Duodenal mucosa (tissue), 2 donors: ENCODE data around the gene ETV6.

Source experiments
- H3K27ac ChIP-seq: one replicate; pipeline ENCODE4 v1.7.0; 2013; ENCODE audit warnings: low read depth, low read length
- H3K27me3 ChIP-seq, 2 donors: one replicate each; pipeline ENCODE4 v1.7.0; 2013; ENCODE audit warnings: low read length in 2 of 2, control low read depth in 1 of 2; ENCODE audit not compliant: insufficient read depth in 2 of 2, control insufficient read depth in 1 of 2
- H3K36me3 ChIP-seq, 2 donors: one replicate each; pipeline ENCODE4 v1.7.0; 2013; ENCODE audit warnings: low read length in 2 of 2, control low read depth in 1 of 2; ENCODE audit not compliant: insufficient read depth in 2 of 2, control insufficient read depth in 1 of 2
- H3K4me1 ChIP-seq, 2 donors: one replicate each; pipeline ENCODE4 v1.7.0; 2013; ENCODE audit warnings: low read length in 2 of 2, control low read depth in 1 of 2; ENCODE audit not compliant: insufficient read depth in 2 of 2, control insufficient read depth in 1 of 2
- H3K4me3 ChIP-seq, 2 donors: one replicate each; pipeline ENCODE4 v1.7.0; 2013; ENCODE audit warnings: low read length in 2 of 2, low read depth in 1 of 2
- H3K9ac ChIP-seq, 2 donors: one replicate each; pipeline ENCODE4 v1.7.0; 2013; ENCODE audit warnings: low read length in 2 of 2, low read depth in 1 of 2
- H3K9me3 ChIP-seq, 2 donors: one replicate each; pipeline ENCODE4 v1.7.0; 2013; ENCODE audit warnings: low read length in 2 of 2, control low read depth in 1 of 2; ENCODE audit not compliant: control insufficient read depth in 1 of 2

Gene ETV6

GRCh38 chr12:11688379-11688778, 38.9 kb downstream of the ETV6 start:
- Histone ChIP-seq H3K9ac (no peak overlapping the region), H3K4me1 (peaks cover 16 to 36% of the 10 kb centered on the region in 2 donors), H3K9me3 (no peaks in the 10 kb centered on the region), H3K36me3 (no peaks in the 10 kb centered on the region), H3K27me3 (no peaks in the 10 kb centered on the region), H3K4me3 (no peak overlapping the region), H3K27ac (no peak overlapping the region)

GRCh38 chr12:11688831-11689230, 39.4 kb downstream of the ETV6 start:
- no peak overlapping the region for H3K27ac ChIP-seq
- H3K4me1 ChIP-seq: peaks cover 16 to 32% of the 10 kb centered on the region in 2 donors
- no peaks in the 10 kb centered on the region for H3K27me3 ChIP-seq
- H3K9ac ChIP-seq: no peak overlapping the region
- H3K36me3 ChIP-seq: no peaks in the 10 kb centered on the region
- no peaks in the 10 kb centered on the region for H3K9me3 ChIP-seq
- H3K4me3 ChIP-seq: no peak overlapping the region

- H3K27ac ChIP-seq: no peak overlapping the region
- H3K36me3 ChIP-seq: no peaks in the 10 kb centered on the region
- H3K4me3 ChIP-seq: no peak overlapping the region
- H3K9ac ChIP-seq: no peak overlapping the region
- no peaks in the 10 kb centered on the region for H3K27me3 ChIP-seq
- H3K4me1 ChIP-seq: peaks cover 13 to 23% of the 10 kb centered on the region in 2 donors
- H3K9me3 ChIP-seq: no peaks in the 10 kb centered on the region
Observed at GRCh38 chr12:11689591-11690186, 40.2 kb downstream of the ETV6 start.

- Histone ChIP-seq H3K27ac (no peak overlapping the region), H3K9ac (no peak overlapping the region), H3K4me3 (no peak overlapping the region), H3K4me1 (peaks cover 7% of the 10 kb centered on the region in 2 donors), H3K27me3 (no peaks in the 10 kb centered on the region), H3K36me3 (no peaks in the 10 kb centered on the region), H3K9me3 (no peaks in the 10 kb centered on the region)
Observed at GRCh38 chr12:11693067-11693466, 43.6 kb downstream of the ETV6 start.

- peaks cover 2% of the 10 kb centered on the region in 2 donors for H3K4me1 ChIP-seq
- H3K27me3 ChIP-seq: no peaks in the 10 kb centered on the region
- H3K36me3 ChIP-seq: no peaks in the 10 kb centered on the region
- H3K27ac ChIP-seq: no peak overlapping the region
- no peak overlapping the region for H3K4me3 ChIP-seq
- H3K9ac ChIP-seq: no peak overlapping the region
- no peaks in the 10 kb centered on the region for H3K9me3 ChIP-seq
Observed at GRCh38 chr12:11693601-11694000, 44.1 kb downstream of the ETV6 start.

GRCh38 chr12:11694528-11694927, 45.1 kb downstream of the ETV6 start:
- Histone ChIP-seq H3K4me1 (no peaks in the 10 kb centered on the region), H3K27me3 (no peaks in the 10 kb centered on the region), H3K36me3 (no peaks in the 10 kb centered on the region), H3K9ac (no peak overlapping the region), H3K4me3 (no peak overlapping the region), H3K9me3 (no peaks in the 10 kb centered on the region), H3K27ac (no peak overlapping the region)

GRCh38 chr12:11695321-11695720, 45.8 kb downstream of the ETV6 start:
- no peaks in the 10 kb centered on the region for H3K36me3 ChIP-seq
- H3K4me1 ChIP-seq: no peaks in the 10 kb centered on the region
- no peak overlapping the region for H3K27ac ChIP-seq

GRCh38 chr12:11696084-11696483, 46.6 kb downstream of the ETV6 start:
- Histone ChIP-seq H3K27me3 (no peaks in the 10 kb centered on the region), H3K36me3 (no peaks in the 10 kb centered on the region), H3K4me3 (no peak overlapping the region), H3K4me1 (no peaks in the 10 kb centered on the region), H3K27ac (no peak overlapping the region), H3K9me3 (no peaks in the 10 kb centered on the region), H3K9ac (no peak overlapping the region)

More at GRCh38 chr12:11695321-11695720, 45.8 kb downstream of the ETV6 start:
- H3K4me3 ChIP-seq: no peak overlapping the region
- H3K9me3 ChIP-seq: no peaks in the 10 kb centered on the region
- H3K9ac ChIP-seq: no peak overlapping the region
- H3K27me3 ChIP-seq: no peaks in the 10 kb centered on the region

GRCh38 chr12:11697131-11697530, 47.7 kb downstream of the ETV6 start:
- no peak overlapping the region for H3K9ac ChIP-seq
- H3K4me3 ChIP-seq: no peak overlapping the region
- H3K27me3 ChIP-seq: no peaks in the 10 kb centered on the region
- no peak overlapping the region for H3K27ac ChIP-seq
- H3K4me1 ChIP-seq: peaks cover 0 to 7% of the 10 kb centered on the region in 2 donors
- H3K36me3 ChIP-seq: no peaks in the 10 kb centered on the region
- no peaks in the 10 kb centered on the region for H3K9me3 ChIP-seq

- Histone ChIP-seq H3K27me3 (no peaks in the 10 kb centered on the region), H3K4me3 (no peak overlapping the region), H3K27ac (no peak overlapping the region), H3K9me3 (no peaks in the 10 kb centered on the region), H3K4me1 (peaks cover 0 to 7% of the 10 kb centered on the region in 2 donors), H3K36me3 (no peaks in the 10 kb centered on the region), H3K9ac (no peak overlapping the region)
Observed at GRCh38 chr12:11697670-11698387, 48.4 kb downstream of the ETV6 start.
